ENCODE results near the gene PTTG1IP. TPM values are rescaled to one million over a fixed set of nuclear protein-coding genes. Genes with fewer than 3 reads are reported as not detected.

PTTG1IP gene
- total and polyA plus RNA-seq, 2 of the 4 experiments (the other 2 are of a cell fraction): 167 to 194 TPM

DNA sequence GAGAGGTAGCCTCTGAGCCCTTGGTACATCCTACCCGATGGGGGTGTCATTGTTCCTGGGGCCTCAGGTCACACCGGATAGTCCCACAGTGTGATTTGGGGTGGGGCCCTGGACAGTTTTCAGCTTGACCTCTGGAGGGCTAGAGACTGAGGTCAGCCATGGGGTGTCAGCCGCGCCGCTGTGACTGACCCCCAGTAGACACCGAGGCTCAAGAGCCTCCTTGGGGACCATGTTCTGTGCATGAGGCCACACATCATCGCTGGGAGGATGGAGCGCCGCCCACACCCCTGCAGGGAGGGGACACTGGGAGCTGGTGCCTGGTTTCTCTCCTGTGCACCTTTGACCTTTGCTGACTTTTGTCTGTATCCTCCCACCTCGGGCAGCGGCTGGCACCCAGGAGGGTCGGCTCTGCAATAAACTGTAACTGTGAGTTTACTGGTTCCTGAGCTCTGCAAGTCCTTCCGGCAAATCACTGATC, 24.6 kb upstream of the PTTG1IP start:
- DNase-seq (no peak), ATAC-seq (ENCODE audit: low read depth) (no peak)
- H3K27ac ChIP-seq (ENCODE audit: insufficient read depth, low read length): no peak overlapping the region
- H4K8ac ChIP-seq (ENCODE audit: low read depth in 2 of 2, low read length in 2 of 2): no peak overlapping the region
- no peak overlapping the region for H2BK120ac ChIP-seq (ENCODE audit: low read depth, low read length)
- POLR2A ChIA-PET (ENCODE audit: unreplicated experiment): no interaction called here
- intact Hi-C loops (cut with micrococcal nuclease): no loop called here
- no peak overlapping the region for H3K4me2 ChIP-seq (ENCODE audit: low read depth, low read length)
- H3K4me1 ChIP-seq (ENCODE audit: control insufficient read depth, insufficient read depth, low read length): no peaks in the 10 kb centered on the region
- H3K9me3 ChIP-seq (ENCODE audit: control insufficient read depth, insufficient read depth, low read length): no peaks in the 10 kb centered on the region
- dilution Hi-C loops (cut with HindIII; ENCODE audit: low sequenced_read_pairs, unreplicated experiment): no loop called here
- H3K9me1 ChIP-seq (ENCODE audit: insufficient read depth, low read length): 0 out of 2 replicates have a peak, but pooled peaks cover 10% of the 10 kb centered on the region
- H3K4ac ChIP-seq (ENCODE audit: low read depth, low read length): no peak overlapping the region
- CTCF ChIA-PET: no interaction called here
- H3K18ac ChIP-seq (ENCODE audit: low read depth, low read length): no peak overlapping the region
- no peak overlapping the region for H2BK20ac ChIP-seq (ENCODE audit: low read depth, low read length)
- H3K56ac ChIP-seq (ENCODE audit: extremely low read depth, insufficient read depth, low read length): no peak overlapping the region
- H2BK5ac ChIP-seq (ENCODE audit: low read depth, low read length, poor library complexity, severe bottlenecking): no peak overlapping the region
- no peaks in the 10 kb centered on the region for H3K79me1 ChIP-seq (ENCODE audit: low read depth in 1 of 2, low read length in 2 of 2)
- no peak overlapping the region for H2AK5ac ChIP-seq (ENCODE audit: low read depth, low read length)
- no peak overlapping the region for H3K23ac ChIP-seq (ENCODE audit: low read depth, low read length)
- H3K27me3 ChIP-seq (ENCODE audit: control insufficient read depth, insufficient read depth, low read length): peaks cover 76% of the 10 kb centered on the region
- no peak overlapping the region for H3K4me3 ChIP-seq (ENCODE audit: insufficient read depth, low read depth, low read length)
- TF ChIP-seq MAZ (IDR thresholded peaks at IDR 0.05; ENCODE audit: borderline replicate concordance, low read depth, low read length) (no peak), MAFK (IDR thresholded peaks at IDR 0.05; ENCODE audit: low read depth, low read length) (no peak), MXI1 (IDR thresholded peaks at IDR 0.05; ENCODE audit: borderline replicate concordance, low read depth, low read length) (no peak), FOS (IDR thresholded peaks at IDR 0.05; ENCODE audit: low read depth, low read length) (no peak), CHD1 (IDR thresholded peaks at IDR 0.05; ENCODE audit: low read depth, low read length) (no peak), RFX5 (IDR thresholded peaks at IDR 0.05; ENCODE audit: low read depth, low read length) (no peak), BHLHE40 (IDR thresholded peaks at IDR 0.05; ENCODE audit: low read depth, low read length) (no peak), RAD21 (IDR thresholded peaks at IDR 0.05; ENCODE audit: low read length) (no peak), NFE2L2 (IDR thresholded peaks at IDR 0.05; ENCODE audit: low read depth, low read length) (no peak), POLR2A (IDR thresholded peaks at IDR 0.05; ENCODE audit: low read depth, low read length) (no peak), SMC3 (IDR thresholded peaks at IDR 0.05; ENCODE audit: low read depth, low read length) (no peak), CEBPB (IDR thresholded peaks at IDR 0.05; ENCODE audit: low read depth, low read length) (no peak), RCOR1 (IDR thresholded peaks at IDR 0.05; ENCODE audit: insufficient replicate concordance, low read length) (no peak)
- TF ChIP-seq, protein P1, sequence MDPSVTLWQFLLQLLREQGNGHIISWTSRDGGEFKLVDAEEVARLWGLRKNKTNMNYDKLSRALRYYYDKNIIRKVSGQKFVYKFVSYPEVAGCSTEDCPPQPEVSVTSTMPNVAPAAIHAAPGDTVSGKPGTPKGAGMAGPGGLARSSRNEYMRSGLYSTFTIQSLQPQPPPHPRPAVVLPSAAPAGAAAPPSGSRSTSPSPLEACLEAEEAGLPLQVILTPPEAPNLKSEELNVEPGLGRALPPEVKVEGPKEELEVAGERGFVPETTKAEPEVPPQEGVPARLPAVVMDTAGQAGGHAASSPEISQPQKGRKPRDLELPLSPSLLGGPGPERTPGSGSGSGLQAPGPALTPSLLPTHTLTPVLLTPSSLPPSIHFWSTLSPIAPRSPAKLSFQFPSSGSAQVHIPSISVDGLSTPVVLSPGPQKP (IDR thresholded peaks at IDR 0.05; ENCODE audit: borderline replicate concordance, low read depth, low read length): no peak
- TF ChIP-seq, protein P2, sequence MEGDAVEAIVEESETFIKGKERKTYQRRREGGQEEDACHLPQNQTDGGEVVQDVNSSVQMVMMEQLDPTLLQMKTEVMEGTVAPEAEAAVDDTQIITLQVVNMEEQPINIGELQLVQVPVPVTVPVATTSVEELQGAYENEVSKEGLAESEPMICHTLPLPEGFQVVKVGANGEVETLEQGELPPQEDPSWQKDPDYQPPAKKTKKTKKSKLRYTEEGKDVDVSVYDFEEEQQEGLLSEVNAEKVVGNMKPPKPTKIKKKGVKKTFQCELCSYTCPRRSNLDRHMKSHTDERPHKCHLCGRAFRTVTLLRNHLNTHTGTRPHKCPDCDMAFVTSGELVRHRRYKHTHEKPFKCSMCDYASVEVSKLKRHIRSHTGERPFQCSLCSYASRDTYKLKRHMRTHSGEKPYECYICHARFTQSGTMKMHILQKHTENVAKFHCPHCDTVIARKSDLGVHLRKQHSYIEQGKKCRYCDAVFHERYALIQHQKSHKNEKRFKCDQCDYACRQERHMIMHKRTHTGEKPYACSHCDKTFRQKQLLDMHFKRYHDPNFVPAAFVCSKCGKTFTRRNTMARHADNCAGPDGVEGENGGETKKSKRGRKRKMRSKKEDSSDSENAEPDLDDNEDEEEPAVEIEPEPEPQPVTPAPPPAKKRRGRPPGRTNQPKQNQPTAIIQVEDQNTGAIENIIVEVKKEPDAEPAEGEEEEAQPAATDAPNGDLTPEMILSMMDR (conservative IDR thresholded peaks at IDR 0.05; ENCODE audit: low read depth, low read length): no peak
- TF ChIP-seq, protein P3, sequence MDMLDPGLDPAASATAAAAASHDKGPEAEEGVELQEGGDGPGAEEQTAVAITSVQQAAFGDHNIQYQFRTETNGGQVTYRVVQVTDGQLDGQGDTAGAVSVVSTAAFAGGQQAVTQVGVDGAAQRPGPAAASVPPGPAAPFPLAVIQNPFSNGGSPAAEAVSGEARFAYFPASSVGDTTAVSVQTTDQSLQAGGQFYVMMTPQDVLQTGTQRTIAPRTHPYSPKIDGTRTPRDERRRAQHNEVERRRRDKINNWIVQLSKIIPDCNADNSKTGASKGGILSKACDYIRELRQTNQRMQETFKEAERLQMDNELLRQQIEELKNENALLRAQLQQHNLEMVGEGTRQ (IDR thresholded peaks at IDR 0.05; ENCODE audit: low read depth, low read length): no peak
- no peak overlapping the region for H2BK15ac ChIP-seq (ENCODE audit: low read depth, low read length)
- no TSS peak for BruUV-seq (replicated peaks)
- no peak overlapping the region for H4K5ac ChIP-seq (ENCODE audit: low read depth, low read length)
- H4K20me1 ChIP-seq (ENCODE audit: insufficient read depth, low read length): no peaks in the 10 kb centered on the region
- in situ Hi-C loops (cut with MboI; ENCODE audit: low sequenced_read_pairs): no loop called here
- H3K36me3 ChIP-seq (ENCODE audit: control insufficient read depth, insufficient read depth, low read length): no peaks in the 10 kb centered on the region
- no peak overlapping the region for H3K14ac ChIP-seq (replicated peaks; ENCODE audit: low read depth, low read length)
- no peak overlapping the region for H3K9ac ChIP-seq (ENCODE audit: low read depth, low read length)
- 78% methylated on average over 9 of the region's 13 CpGs; no CpG with 5 or more reads in 1 of the 2 experiments for WGBS, 2 experiments (ENCODE audit: extremely low coverage in 2 of 2, insufficient read length in 1 of 2)
- H2AK9ac ChIP-seq (replicated peaks; ENCODE audit: low read depth, low read length, poor library complexity): no peak overlapping the region
- H4K91ac ChIP-seq (ENCODE audit: insufficient read depth, low read depth, low read length): no peak overlapping the region
- no peak overlapping the region for H2AFZ ChIP-seq (replicated peaks; ENCODE audit: low read length, poor library complexity)

All from IMR-90 (cell line).